ENCODE measurements around the gene FAM161A. TPM values are rescaled to one million over a fixed set of nuclear protein-coding genes. Genes with fewer than 3 reads are reported as not detected.

FAM161A gene
- total RNA-seq, 1 experiment from 2014 or later, result 12.2 TPM

GRCh38 chr2:61787941-61788563, 65.8 kb downstream of the FAM161A start:
- TF ChIP-seq, protein P1, sequence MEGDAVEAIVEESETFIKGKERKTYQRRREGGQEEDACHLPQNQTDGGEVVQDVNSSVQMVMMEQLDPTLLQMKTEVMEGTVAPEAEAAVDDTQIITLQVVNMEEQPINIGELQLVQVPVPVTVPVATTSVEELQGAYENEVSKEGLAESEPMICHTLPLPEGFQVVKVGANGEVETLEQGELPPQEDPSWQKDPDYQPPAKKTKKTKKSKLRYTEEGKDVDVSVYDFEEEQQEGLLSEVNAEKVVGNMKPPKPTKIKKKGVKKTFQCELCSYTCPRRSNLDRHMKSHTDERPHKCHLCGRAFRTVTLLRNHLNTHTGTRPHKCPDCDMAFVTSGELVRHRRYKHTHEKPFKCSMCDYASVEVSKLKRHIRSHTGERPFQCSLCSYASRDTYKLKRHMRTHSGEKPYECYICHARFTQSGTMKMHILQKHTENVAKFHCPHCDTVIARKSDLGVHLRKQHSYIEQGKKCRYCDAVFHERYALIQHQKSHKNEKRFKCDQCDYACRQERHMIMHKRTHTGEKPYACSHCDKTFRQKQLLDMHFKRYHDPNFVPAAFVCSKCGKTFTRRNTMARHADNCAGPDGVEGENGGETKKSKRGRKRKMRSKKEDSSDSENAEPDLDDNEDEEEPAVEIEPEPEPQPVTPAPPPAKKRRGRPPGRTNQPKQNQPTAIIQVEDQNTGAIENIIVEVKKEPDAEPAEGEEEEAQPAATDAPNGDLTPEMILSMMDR (conservative IDR thresholded peaks at IDR 0.05), result no peak
- TF ChIP-seq EZH2 (IDR thresholded peaks at IDR 0.05; ENCODE audit: low read depth), result no peak
- Histone ChIP-seq H3K4me2 (no peak overlapping the region), H3F3A (ENCODE audit: insufficient read depth, low read depth) (no peaks in the 10 kb centered on the region), H3K27me3 (ENCODE audit: insufficient read depth, low read depth) (no peaks in the 10 kb centered on the region), H3K36me3 (ENCODE audit: low read depth) (no peaks in the 10 kb centered on the region), H3K79me2 (ENCODE audit: low read depth) (no peaks in the 10 kb centered on the region), H4K20me1 (ENCODE audit: insufficient read depth) (no peaks in the 10 kb centered on the region), H2AFZ (no peak overlapping the region), H3K4me3 (no peak overlapping the region), H3K9me2 (ENCODE audit: insufficient read depth) (no peaks in the 10 kb centered on the region), H3K27ac (no peak overlapping the region), H3K9me3 (ENCODE audit: insufficient read depth, low read depth) (no peaks in the 10 kb centered on the region), H3K4me1 (replicated peaks; ENCODE audit: insufficient read depth) (no peaks in the 10 kb centered on the region)
- CTCF ChIA-PET, result no interaction called here
- BruUV-seq (replicated peaks), result no TSS peak
- POLR2A ChIA-PET (ENCODE audit: unreplicated experiment), result no interaction called here
- intact Hi-C loops (cut with micrococcal nuclease; ENCODE audit: unreplicated experiment), result no loop called here
- no peak for DNase-seq

DNA sequence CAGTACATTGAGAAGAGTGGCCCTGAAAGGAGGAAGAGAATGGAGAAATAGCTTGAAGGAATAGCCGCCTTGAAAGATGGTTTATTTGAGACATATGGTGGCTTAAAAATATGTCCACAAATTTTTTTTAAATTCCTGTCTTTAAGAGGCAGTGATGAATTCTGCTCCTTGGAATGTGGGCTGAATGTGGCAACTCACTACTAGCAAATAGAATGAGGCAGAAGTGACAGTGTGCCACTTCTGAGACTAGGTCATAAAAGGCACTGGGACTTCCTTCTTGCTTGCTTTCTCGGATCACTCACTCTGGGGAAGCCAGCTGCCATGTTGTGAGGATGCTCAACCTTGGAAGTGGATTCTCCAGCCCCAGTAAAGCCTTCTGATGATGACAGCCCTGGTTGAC, 67.0 kb downstream of the FAM161A start:
- TF ChIP-seq, protein P1 (conservative IDR thresholded peaks at IDR 0.05), result no peak
- no peak for TF ChIP-seq EZH2 (IDR thresholded peaks at IDR 0.05; ENCODE audit: low read depth)
- intact Hi-C loops (cut with micrococcal nuclease; ENCODE audit: unreplicated experiment), result no loop called here
- BruUV-seq (replicated peaks), result no TSS peak
- Histone ChIP-seq H3K9me2 (ENCODE audit: insufficient read depth) (no peaks in the 10 kb centered on the region), H3F3A (ENCODE audit: insufficient read depth, low read depth) (no peaks in the 10 kb centered on the region), H3K4me2 (no peak overlapping the region), H3K27ac (no peak overlapping the region), H4K20me1 (ENCODE audit: insufficient read depth) (no peaks in the 10 kb centered on the region), H2AFZ (no peak overlapping the region), H3K9me3 (ENCODE audit: insufficient read depth, low read depth) (no peaks in the 10 kb centered on the region), H3K36me3 (ENCODE audit: low read depth) (no peaks in the 10 kb centered on the region), H3K4me1 (replicated peaks; ENCODE audit: insufficient read depth) (no peaks in the 10 kb centered on the region), H3K79me2 (ENCODE audit: low read depth) (no peaks in the 10 kb centered on the region), H3K4me3 (no peak overlapping the region), H3K27me3 (ENCODE audit: insufficient read depth, low read depth) (no peaks in the 10 kb centered on the region)
- no peak for DNase-seq
- ChIA-PET POLR2A (ENCODE audit: unreplicated experiment) (no interaction called here), CTCF (no interaction called here)

DNA sequence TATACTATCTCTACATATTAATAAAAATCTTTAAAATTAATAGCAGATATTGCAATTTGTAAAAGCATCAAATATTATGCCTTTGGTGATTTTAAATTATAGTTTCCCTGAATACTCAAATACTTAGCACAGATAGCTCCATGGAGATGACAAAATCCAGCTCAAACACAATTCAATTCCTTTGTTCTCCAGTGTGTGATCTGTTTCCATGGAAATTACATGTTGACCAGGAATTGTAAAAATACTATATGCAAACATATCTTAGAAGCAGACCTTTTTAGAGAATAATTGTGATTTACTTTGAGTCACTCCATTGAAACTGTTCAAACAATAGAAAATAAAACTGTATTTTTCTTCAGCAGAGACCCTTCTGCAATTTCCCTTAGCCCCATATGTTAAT, 68.3 kb downstream of the FAM161A start:
- no peaks in the 10 kb centered on the region for H3K9me3 ChIP-seq (ENCODE audit: insufficient read depth, low read depth)
- no peak overlapping the region for H3K27ac ChIP-seq
- H3K36me3 ChIP-seq (ENCODE audit: low read depth), result no peaks in the 10 kb centered on the region
- no peak overlapping the region for H2AFZ ChIP-seq
- POLR2A ChIA-PET (ENCODE audit: unreplicated experiment), result no interaction called here
- no peaks in the 10 kb centered on the region for H4K20me1 ChIP-seq (ENCODE audit: insufficient read depth)
- no peak overlapping the region for H3K4me3 ChIP-seq
- no peak for DNase-seq
- no peak overlapping the region for H3K4me2 ChIP-seq
- H3K4me1 ChIP-seq (replicated peaks; ENCODE audit: insufficient read depth), result no peaks in the 10 kb centered on the region
- BruUV-seq (replicated peaks), result no TSS peak
- intact Hi-C loops (cut with micrococcal nuclease; ENCODE audit: unreplicated experiment), result no loop called here
- CTCF ChIA-PET, result no interaction called here
- no peaks in the 10 kb centered on the region for H3K9me2 ChIP-seq (ENCODE audit: insufficient read depth)
- H3K27me3 ChIP-seq (ENCODE audit: insufficient read depth, low read depth), result no peaks in the 10 kb centered on the region
- H3K79me2 ChIP-seq (ENCODE audit: low read depth), result no peaks in the 10 kb centered on the region
- TF ChIP-seq, protein P1 (conservative IDR thresholded peaks at IDR 0.05), result no peak
- TF ChIP-seq EZH2 (IDR thresholded peaks at IDR 0.05; ENCODE audit: low read depth), result no peak
- no peaks in the 10 kb centered on the region for H3F3A ChIP-seq (ENCODE audit: insufficient read depth, low read depth)

Measured in PC-9 (cell line).